T-helper 1 cell treated with Interleukin-12 subunit alpha and Interleukin-12 subunit beta and Interleukin-4 antibody, amounts not matched to agents 30 μg/mL and 1 μg/mL, for 36 hours (primary cell): ENCODE measurements around the gene APOL2.

ENCODE experiments used
- H3K27ac Mint-ChIP-seq: one replicate; pipeline ENCODE4 v1.8.0; 2021; ENCODE audit warnings: mild to moderate bottlenecking, mixed read lengths
- H3K27me3 Mint-ChIP-seq: one replicate; pipeline ENCODE4 v1.8.0; 2021; ENCODE audit warnings: low read depth, mixed read lengths
- H3K36me3 Mint-ChIP-seq: one replicate; pipeline ENCODE4 v1.8.0; 2021; ENCODE audit warnings: low read depth, mixed read lengths
- H3K4me1 Mint-ChIP-seq: one replicate; pipeline ENCODE4 v1.8.0; 2021; ENCODE audit warnings: low read depth, mixed read lengths
- H3K4me3 Mint-ChIP-seq: one replicate; pipeline ENCODE4 v1.8.0; 2021; ENCODE audit warnings: mild to moderate bottlenecking, moderate library complexity, mixed read lengths
- H3K9me3 Mint-ChIP-seq: one replicate; pipeline ENCODE4 v1.8.0; 2021; ENCODE audit warnings: mixed read lengths

APOL2 gene

DNA sequence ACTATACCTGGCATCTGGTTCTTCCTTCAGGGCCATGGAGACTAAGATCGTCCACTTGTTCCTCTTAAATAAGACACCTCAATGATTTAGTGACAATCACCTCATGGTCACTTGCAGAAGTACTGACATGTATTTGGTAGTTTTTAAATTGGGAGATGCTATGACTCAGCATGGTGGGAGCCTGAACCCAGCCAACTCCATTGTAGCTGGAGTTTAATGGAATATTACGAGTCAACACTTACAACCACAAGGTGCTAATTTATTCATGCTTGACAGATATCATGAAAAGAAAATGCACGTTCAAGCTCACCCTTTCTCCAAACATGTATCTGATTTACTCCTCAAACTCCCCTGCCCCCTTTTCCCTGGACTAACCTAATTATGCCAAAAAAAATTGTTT is 62.2 kb downstream of the APOL2 start:
- no peak overlapping the region for H3K27ac Mint-ChIP-seq
- H3K9me3 Mint-ChIP-seq, result peaks cover 9% of the 10 kb centered on the region
- H3K4me3 Mint-ChIP-seq, result no peak overlapping the region
- no peaks in the 10 kb centered on the region for H3K36me3 Mint-ChIP-seq
- H3K27me3 Mint-ChIP-seq, result peaks cover 5% of the 10 kb centered on the region
- H3K4me1 Mint-ChIP-seq, result peaks cover 3% of the 10 kb centered on the region
